ENCODE data around the gene RASGRF2. TPM values are rescaled to one million over a fixed set of nuclear protein-coding genes. Genes with fewer than 3 reads are reported as not detected.
A peak's percentile ranks its signal among the peaks of the same experiment; 100 is the strongest.

Gene RASGRF2
- total RNA-seq, 2 experiments from 2014 or later: 4.8 to 12.3 TPM

DNA sequence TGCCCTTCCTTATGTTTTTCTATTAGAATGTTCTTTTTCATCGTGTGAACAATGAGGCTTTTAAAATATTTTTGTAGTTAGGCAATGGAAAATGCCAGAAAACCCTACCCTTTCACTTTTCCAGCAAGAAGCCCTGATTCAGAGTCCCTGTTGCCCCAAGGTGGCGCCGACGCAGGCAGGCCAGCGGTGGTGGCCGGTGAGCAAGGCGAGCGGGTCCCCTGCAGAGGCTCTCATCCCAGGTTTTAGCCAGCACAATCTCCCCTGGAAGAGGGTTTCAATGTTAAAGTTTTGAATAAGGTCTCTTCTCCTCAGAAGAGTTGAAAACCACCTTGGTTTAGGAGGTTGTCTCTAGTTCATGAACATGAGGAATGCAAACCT is 232.2 kb downstream of the RASGRF2 start:
- no peak overlapping the region for H3K27ac Mint-ChIP-seq
- H3K36me3 Mint-ChIP-seq: no peaks in the 10 kb centered on the region
- H3K9me3 Mint-ChIP-seq (ENCODE audit: low read depth): no peaks in the 10 kb centered on the region
- H3K4me1 Mint-ChIP-seq: peaks cover 38% of the 10 kb centered on the region
- CTCF ChIA-PET: interaction anchor here (1.6 to 1.9 kb wide), 4 partner anchors 9 to 711 kb away, joined by 3 to 9 read pairs (median 4); no protein-coding TSS in a partner anchor
- no peak for ATAC-seq
- no peak overlapping the region for H3K4me3 Mint-ChIP-seq
- H3K27me3 Mint-ChIP-seq: no peaks in the 10 kb centered on the region
- no peak for DNase-seq

DNA sequence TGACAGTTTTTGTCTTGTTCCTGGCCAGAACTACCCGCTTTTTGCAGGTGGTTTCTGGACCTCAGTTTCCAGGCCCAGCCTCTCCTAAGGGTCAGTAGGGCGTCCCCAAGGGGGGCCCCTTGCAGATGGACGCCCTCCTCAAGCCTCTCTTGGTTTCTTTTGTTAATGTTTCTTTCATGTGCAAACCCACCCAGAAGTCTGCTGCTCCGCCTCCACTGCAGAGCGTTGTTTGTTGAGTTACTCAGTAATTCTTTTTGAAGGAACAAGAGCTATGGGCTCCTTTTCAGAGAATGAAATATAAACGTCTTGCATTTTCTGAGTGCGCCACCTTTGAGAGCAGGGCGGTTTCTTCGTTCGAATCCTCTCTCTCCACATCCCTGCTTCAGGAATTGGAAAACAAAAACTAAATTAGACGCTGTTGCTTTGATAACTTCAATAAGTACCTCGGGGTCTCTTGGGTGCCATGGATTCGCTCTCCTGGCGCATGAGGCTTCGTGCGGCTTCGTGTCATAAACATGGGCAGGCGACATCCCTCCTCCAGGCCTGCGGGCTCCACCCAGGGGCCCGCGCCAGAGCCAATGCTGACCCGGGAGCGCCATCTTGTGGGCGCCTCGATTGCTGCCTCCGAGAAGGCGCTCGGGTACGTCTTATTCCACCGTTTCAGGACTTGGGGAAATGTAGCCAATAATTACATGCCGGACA is 234.6 kb downstream of the RASGRF2 start:
- Mint-ChIP-seq H3K27ac (peak overlapping the region; percentile 49), H3K36me3 (no peaks in the 10 kb centered on the region), H3K4me3 (peak overlapping the region; percentile 27), H3K9me3 (ENCODE audit: low read depth) (no peaks in the 10 kb centered on the region), H3K4me1 (peaks cover 17% of the 10 kb centered on the region), H3K27me3 (no peaks in the 10 kb centered on the region)
- DNase-seq (peak; percentile 86), ATAC-seq (peak; percentile 99)
- CTCF ChIA-PET: interaction anchor here (0.7 to 2.2 kb wide), 23 partner anchors 9 to 849 kb away, joined by 3 to 13 read pairs (median 4); partner anchors contain the start of gene CKMT2

DNA sequence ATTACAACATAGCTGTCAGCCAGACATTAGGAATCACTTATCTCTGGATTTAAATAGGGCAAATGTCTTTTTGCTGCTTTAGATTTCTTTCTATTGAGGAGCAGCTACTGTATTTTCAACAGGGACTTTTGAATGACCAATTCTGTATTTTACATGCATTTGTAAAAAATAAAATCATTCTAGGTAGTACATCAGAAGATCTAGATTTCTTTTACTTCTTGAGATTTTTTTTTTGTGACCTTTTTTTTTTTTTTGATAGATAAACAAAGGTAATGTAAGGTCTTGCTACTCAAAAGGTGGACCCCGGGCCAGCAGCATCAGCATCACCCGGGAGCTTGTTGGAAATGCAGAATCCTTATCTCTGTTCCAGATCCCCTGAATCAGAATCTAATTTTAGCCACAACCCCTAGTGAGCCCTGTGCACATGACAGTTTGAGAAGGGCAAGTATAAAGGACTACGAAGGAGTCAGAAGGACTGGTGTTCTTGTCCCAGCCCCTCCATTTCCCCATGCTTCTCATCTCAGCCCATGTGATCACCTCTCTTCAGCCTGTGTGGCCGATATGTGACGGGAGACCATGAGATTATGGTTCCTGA is 235.3 kb downstream of the RASGRF2 start:
- DNase-seq (no peak), ATAC-seq (no peak)
- H3K27ac Mint-ChIP-seq: no peak overlapping the region
- CTCF ChIA-PET: interaction anchor here (0.7 to 2.2 kb wide), 23 partner anchors 10 to 849 kb away, joined by 3 to 13 read pairs (median 4); partner anchors contain the start of gene CKMT2
- peaks cover 17% of the 10 kb centered on the region for H3K4me1 Mint-ChIP-seq
- H3K9me3 Mint-ChIP-seq (ENCODE audit: low read depth): no peaks in the 10 kb centered on the region
- no peaks in the 10 kb centered on the region for H3K27me3 Mint-ChIP-seq
- no peaks in the 10 kb centered on the region for H3K36me3 Mint-ChIP-seq
- no peak overlapping the region for H3K4me3 Mint-ChIP-seq

GRCh38 chr5:81202655-81203054 is 242.5 kb downstream of the RASGRF2 start:
- Mint-ChIP-seq H3K27me3 (no peaks in the 10 kb centered on the region), H3K27ac (no peak overlapping the region), H3K36me3 (no peaks in the 10 kb centered on the region), H3K4me1 (no peaks in the 10 kb centered on the region), H3K9me3 (ENCODE audit: low read depth) (no peaks in the 10 kb centered on the region), H3K4me3 (no peak overlapping the region)
- ATAC-seq (no peak), DNase-seq (no peak)
- CTCF ChIA-PET: no interaction called here

DNA sequence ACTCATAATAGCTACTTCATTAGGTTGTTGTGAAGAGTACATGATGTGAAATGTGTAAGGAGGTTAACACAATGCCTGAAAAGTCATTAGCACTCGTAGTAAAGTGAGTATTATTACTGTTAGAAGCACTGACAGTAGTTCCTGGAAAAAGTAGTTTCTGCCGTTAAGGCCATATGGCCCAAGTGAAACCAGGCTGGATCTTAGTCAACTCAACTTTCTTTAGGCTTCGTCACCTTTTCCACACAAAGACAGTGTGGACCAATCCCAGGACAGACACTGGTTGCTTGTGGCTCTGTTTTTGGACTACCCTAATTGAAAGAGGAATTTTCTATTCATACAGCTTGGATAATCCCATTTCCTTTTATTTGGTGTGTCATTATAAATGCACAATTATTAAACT is 243.6 kb downstream of the RASGRF2 start:
- Mint-ChIP-seq H3K4me1 (no peaks in the 10 kb centered on the region), H3K27ac (no peak overlapping the region), H3K36me3 (no peaks in the 10 kb centered on the region), H3K9me3 (ENCODE audit: low read depth) (no peaks in the 10 kb centered on the region), H3K4me3 (no peak overlapping the region), H3K27me3 (no peaks in the 10 kb centered on the region)
- no peak for ATAC-seq
- no peak for DNase-seq
- CTCF ChIA-PET: no interaction called here

GRCh38 chr5:81204205-81204604 is 244.0 kb downstream of the RASGRF2 start:
- Mint-ChIP-seq H3K36me3 (no peaks in the 10 kb centered on the region), H3K27me3 (no peaks in the 10 kb centered on the region), H3K27ac (no peak overlapping the region), H3K4me3 (no peak overlapping the region), H3K4me1 (no peaks in the 10 kb centered on the region), H3K9me3 (ENCODE audit: low read depth) (no peaks in the 10 kb centered on the region)
- ATAC-seq (no peak), DNase-seq (no peak)
- CTCF ChIA-PET: interaction anchor here (1.7 kb wide), 1 partner anchor 9 kb away, joined by 10 read pairs; no protein-coding TSS in a partner anchor

GRCh38 chr5:81205058-81205457 is 244.9 kb downstream of the RASGRF2 start:
- Mint-ChIP-seq H3K4me3 (no peak overlapping the region), H3K27me3 (no peaks in the 10 kb centered on the region), H3K9me3 (ENCODE audit: low read depth) (no peaks in the 10 kb centered on the region), H3K4me1 (no peaks in the 10 kb centered on the region), H3K36me3 (no peaks in the 10 kb centered on the region), H3K27ac (no peak overlapping the region)
- ATAC-seq (no peak), DNase-seq (no peak)
- CTCF ChIA-PET: interaction anchor here (1.7 kb wide), 1 partner anchor 10 kb away, joined by 10 read pairs; no protein-coding TSS in a partner anchor

GRCh38 chr5:81207009-81207408 is 246.8 kb downstream of the RASGRF2 start:
- H3K4me3 Mint-ChIP-seq: no peak overlapping the region
- H3K36me3 Mint-ChIP-seq: no peaks in the 10 kb centered on the region
- H3K27ac Mint-ChIP-seq: no peak overlapping the region
- DNase-seq: no peak
- H3K4me1 Mint-ChIP-seq: no peaks in the 10 kb centered on the region
- no peaks in the 10 kb centered on the region for H3K27me3 Mint-ChIP-seq
- ATAC-seq: no peak
- CTCF ChIA-PET: interaction anchor here (1.4 to 1.5 kb wide), 2 partner anchors 12 to 535 kb away, joined by 3 to 5 read pairs; no protein-coding TSS in a partner anchor
- H3K9me3 Mint-ChIP-seq (ENCODE audit: low read depth): no peaks in the 10 kb centered on the region

GRCh38 chr5:81208904-81209303 is 248.7 kb downstream of the RASGRF2 start:
- H3K36me3 Mint-ChIP-seq: no peaks in the 10 kb centered on the region
- H3K9me3 Mint-ChIP-seq (ENCODE audit: low read depth): no peaks in the 10 kb centered on the region
- H3K4me1 Mint-ChIP-seq: peaks cover 7% of the 10 kb centered on the region
- CTCF ChIA-PET: interaction anchor here (1.2 to 2.9 kb wide), 2 partner anchors 14 to 537 kb away, joined by 3 to 13 read pairs; no protein-coding TSS in a partner anchor
- no peak overlapping the region for H3K27ac Mint-ChIP-seq
- no peak for ATAC-seq
- no peak overlapping the region for H3K4me3 Mint-ChIP-seq
- H3K27me3 Mint-ChIP-seq: no peaks in the 10 kb centered on the region
- no peak for DNase-seq

- H3K27ac Mint-ChIP-seq: no peak overlapping the region
- ATAC-seq: no peak
- H3K27me3 Mint-ChIP-seq: no peaks in the 10 kb centered on the region
- no peak for DNase-seq
- CTCF ChIA-PET: interaction anchor here (1.2 to 2.9 kb wide), 3 partner anchors 14 to 537 kb away, joined by 3 to 13 read pairs (median 3); no protein-coding TSS in a partner anchor
- no peak overlapping the region for H3K4me3 Mint-ChIP-seq
- no peaks in the 10 kb centered on the region for H3K9me3 Mint-ChIP-seq (ENCODE audit: low read depth)
- H3K4me1 Mint-ChIP-seq: peaks cover 7% of the 10 kb centered on the region
- H3K36me3 Mint-ChIP-seq: no peaks in the 10 kb centered on the region
Observed at GRCh38 chr5:81209386-81209785, 249.2 kb downstream of the RASGRF2 start.

GRCh38 chr5:81209869-81210493 is 249.8 kb downstream of the RASGRF2 start:
- H3K36me3 Mint-ChIP-seq: no peaks in the 10 kb centered on the region
- ATAC-seq: peak; percentile 34
- no peaks in the 10 kb centered on the region for H3K9me3 Mint-ChIP-seq (ENCODE audit: low read depth)
- H3K4me3 Mint-ChIP-seq: no peak overlapping the region
- no peaks in the 10 kb centered on the region for H3K27me3 Mint-ChIP-seq
- H3K27ac Mint-ChIP-seq: no peak overlapping the region
- peaks cover 12% of the 10 kb centered on the region for H3K4me1 Mint-ChIP-seq
- CTCF ChIA-PET: interaction anchor here (0.5 to 2.9 kb wide), 4 partner anchors 15 to 516 kb away, joined by 3 to 13 read pairs (median 3); no protein-coding TSS in a partner anchor
- no peak for DNase-seq

DNA sequence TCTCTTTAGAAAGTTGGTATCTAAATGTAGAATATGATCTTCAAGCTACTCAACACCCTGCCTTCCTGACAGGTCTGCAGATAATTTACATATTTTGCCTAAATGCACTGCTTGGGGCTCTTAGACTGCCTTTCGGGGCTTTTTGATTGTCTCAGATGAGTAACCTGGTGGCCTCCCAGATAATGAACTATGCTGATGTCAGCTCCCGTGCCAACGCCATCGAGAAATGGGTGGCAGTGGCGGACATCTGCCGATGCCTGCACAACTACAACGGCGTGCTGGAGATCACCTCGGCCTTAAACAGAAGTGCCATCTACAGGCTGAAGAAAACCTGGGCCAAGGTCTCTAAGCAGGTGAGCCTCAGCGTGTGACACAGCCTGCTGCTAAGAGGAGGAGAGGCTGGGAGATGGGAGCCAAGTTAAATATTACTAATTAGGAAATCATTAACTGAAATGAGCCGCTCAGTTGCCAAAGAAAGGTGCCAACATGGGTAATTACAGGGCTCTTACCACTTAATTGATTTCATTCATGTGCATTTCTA is 252.1 kb downstream of the RASGRF2 start:
- H3K4me3 Mint-ChIP-seq: no peak overlapping the region
- no peaks in the 10 kb centered on the region for H3K9me3 Mint-ChIP-seq (ENCODE audit: low read depth)
- CTCF ChIA-PET: no interaction called here
- H3K27ac Mint-ChIP-seq: no peak overlapping the region
- H3K36me3 Mint-ChIP-seq: peaks cover 2% of the 10 kb centered on the region
- peaks cover 21% of the 10 kb centered on the region for H3K4me1 Mint-ChIP-seq
- no peaks in the 10 kb centered on the region for H3K27me3 Mint-ChIP-seq
- ATAC-seq: no peak
- DNase-seq: no peak

DNA sequence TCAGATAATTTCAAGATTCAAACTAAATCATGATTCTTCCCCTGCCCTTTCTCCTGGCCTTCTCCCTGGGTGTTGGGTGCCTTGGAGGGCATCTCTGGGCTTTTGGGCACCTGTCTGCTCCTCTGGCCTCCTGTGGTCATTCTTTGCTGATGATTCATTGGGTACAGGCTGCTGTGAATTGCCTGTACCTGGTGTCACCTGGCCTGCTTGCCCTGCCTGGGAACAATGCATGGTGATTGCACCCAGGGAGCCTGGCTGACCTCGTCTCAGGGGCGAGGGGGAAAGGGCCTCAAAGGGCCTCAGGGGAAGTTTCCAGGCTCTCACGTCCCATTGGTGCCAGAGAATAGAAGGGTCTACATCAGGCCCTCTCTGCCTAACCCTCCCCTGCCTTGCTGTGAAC is 252.9 kb downstream of the RASGRF2 start:
- no peaks in the 10 kb centered on the region for H3K27me3 Mint-ChIP-seq
- no peak for ATAC-seq
- peaks cover 21% of the 10 kb centered on the region for H3K4me1 Mint-ChIP-seq
- no peak overlapping the region for H3K27ac Mint-ChIP-seq
- no peak for DNase-seq
- H3K4me3 Mint-ChIP-seq: no peak overlapping the region
- CTCF ChIA-PET: no interaction called here
- H3K36me3 Mint-ChIP-seq: peaks cover 2% of the 10 kb centered on the region
- no peaks in the 10 kb centered on the region for H3K9me3 Mint-ChIP-seq (ENCODE audit: low read depth)
